Activated CD8-positive, alpha-beta T cell treated with anti-CD3 and anti-CD28 coated beads for 36 hours (primary cell): ENCODE measurements around the gene ATP13A3. TPM values are rescaled to one million over a fixed set of nuclear protein-coding genes. Genes with fewer than 3 reads are reported as not detected.

Experiments used
- ATAC-seq: fragments of 200-7000 bp; cut with Tn5 transposase; one replicate; pipeline ENCODE4 v1.10.0; 2021; ENCODE audit warnings: mild to moderate bottlenecking, moderate library complexity
- CTCF ChIA-PET: fragments of 350-600 bp; sonication (Branson Sonifier 250); formaldehyde crosslinking; loops from one replicate; lab custom pipeline; 2021; ENCODE audit warnings: antibody characterized with exemption; lab: Charles Lee
- POLR2A ChIA-PET: fragments of 350-600 bp; sonication (Branson Sonifier 250); formaldehyde crosslinking; loops from one replicate; lab custom pipeline; 2021; ENCODE audit warnings: antibody characterized with exemption; lab: Charles Lee
- DNase-seq: peaks from one replicate; pipeline ENCODE4 v3.0.0-alpha.2; 2020
- H3K27ac Mint-ChIP-seq: one replicate; pipeline ENCODE4 v1.8.0; 2021; ENCODE audit warnings: mild to moderate bottlenecking, mixed read lengths
- H3K27me3 Mint-ChIP-seq: one replicate; pipeline ENCODE4 v1.8.0; 2021; ENCODE audit warnings: mixed read lengths
- H3K36me3 Mint-ChIP-seq: one replicate; pipeline ENCODE4 v1.8.0; 2021; ENCODE audit warnings: low read depth, mixed read lengths
- H3K4me1 Mint-ChIP-seq: one replicate; pipeline ENCODE4 v1.8.0; 2021; ENCODE audit warnings: low read depth, mixed read lengths
- H3K4me3 Mint-ChIP-seq: one replicate; pipeline ENCODE4 v1.8.0; 2021; ENCODE audit warnings: mild to moderate bottlenecking, moderate library complexity, mixed read lengths
- H3K9me3 Mint-ChIP-seq: one replicate; pipeline ENCODE4 v1.8.0; 2021; ENCODE audit warnings: mixed read lengths
- intact Hi-C: fragments of 100-400 bp; cut with micrococcal nuclease; formaldehyde crosslinking; loops from one replicate; pipeline ENCODE4 v1.10.0; 2022
- total RNA-seq, 2 experiments: library from RNA; stranded (reverse); gene quantifications; one replicate each; pipeline ENCODE4 v1.2.3, GENCODE V29; 2021
- TF ChIP-seq, protein P1 (sequence below): fragments of 200-600 bp; IDR thresholded peaks from one replicate; pipeline ENCODE4 v1.8.0; 2022; ENCODE audit warnings: antibody characterized with exemption, mild to moderate bottlenecking

Gene ATP13A3
- total RNA-seq, 2 experiments from 2014 or later, result 101 to 110 TPM

DNA sequence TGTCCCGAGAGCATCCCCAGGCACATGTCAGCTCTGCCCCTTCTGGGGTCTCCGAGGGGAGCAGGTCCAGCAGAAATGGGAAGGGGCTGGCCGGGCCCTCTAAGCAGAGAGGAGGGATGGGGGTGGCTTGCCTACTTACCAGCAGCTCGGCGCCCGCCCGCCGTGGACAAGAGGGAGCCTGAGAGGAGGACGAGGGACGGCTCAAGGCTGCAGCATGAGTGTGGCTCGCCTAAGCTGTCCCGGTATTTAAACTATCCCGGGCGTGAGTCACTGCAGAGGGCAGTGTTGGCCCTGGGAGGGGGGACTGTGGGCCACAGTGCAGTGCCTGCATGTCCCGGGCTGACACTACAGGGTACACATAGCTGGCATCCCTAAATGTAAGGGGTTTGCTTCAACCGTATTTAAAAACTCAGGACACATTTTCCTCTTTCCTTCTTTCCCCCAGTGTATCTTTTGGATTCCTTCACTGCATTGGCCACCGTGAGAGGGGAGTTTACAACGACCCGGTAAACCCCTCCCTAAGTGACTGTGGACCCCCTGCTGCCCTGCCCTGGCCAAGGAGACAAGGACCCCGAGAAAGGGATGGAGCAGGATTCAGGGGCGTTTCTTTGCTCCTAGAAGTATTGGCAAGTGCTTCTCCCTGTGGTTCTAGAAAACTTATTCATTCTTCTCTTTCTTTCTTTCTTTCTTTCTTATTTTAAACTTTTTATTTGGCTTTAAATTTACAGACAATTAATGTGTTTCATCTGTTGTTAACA is 117.1 kb downstream of the ATP13A3 start, which contains the start of gene LRRC15:
TSS of gene LRRC15 (minus strand) at position 222 of the 758 bp plus-strand sequence. CDS start 8,700 bp downstream, outside the sequence.
- CTCF ChIA-PET, result no interaction called here

DNA sequence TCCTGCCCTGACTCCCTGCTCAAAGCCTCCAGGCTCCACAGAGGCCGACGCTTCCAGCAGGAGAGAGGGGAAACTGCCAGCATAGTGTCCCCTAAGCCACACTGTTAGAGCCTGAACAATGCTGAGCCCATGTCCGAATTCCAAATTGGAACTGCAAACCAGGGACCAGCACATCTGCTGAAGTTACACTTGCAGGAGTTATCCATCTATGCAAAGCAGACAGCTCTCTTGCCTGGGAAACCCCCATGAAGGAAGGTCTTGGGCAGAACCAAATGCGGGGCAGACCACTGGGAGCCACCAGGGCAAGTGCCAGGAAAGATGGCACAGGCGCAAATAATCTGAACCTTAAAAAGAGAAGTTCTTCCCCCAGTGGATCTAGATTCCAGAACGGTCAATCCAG is 117.9 kb downstream of the ATP13A3 start:
- ChIA-PET POLR2A (no interaction called here), CTCF (no interaction called here)
- DNase-seq (no peak), ATAC-seq (no peak)
- Mint-ChIP-seq H3K27ac (no peak overlapping the region), H3K4me1 (no peaks in the 10 kb centered on the region), H3K36me3 (no peaks in the 10 kb centered on the region), H3K4me3 (no peak overlapping the region), H3K9me3 (no peaks in the 10 kb centered on the region), H3K27me3 (peaks cover 23% of the 10 kb centered on the region)
- intact Hi-C loops, result no loop called here
- TF ChIP-seq, protein P1, sequence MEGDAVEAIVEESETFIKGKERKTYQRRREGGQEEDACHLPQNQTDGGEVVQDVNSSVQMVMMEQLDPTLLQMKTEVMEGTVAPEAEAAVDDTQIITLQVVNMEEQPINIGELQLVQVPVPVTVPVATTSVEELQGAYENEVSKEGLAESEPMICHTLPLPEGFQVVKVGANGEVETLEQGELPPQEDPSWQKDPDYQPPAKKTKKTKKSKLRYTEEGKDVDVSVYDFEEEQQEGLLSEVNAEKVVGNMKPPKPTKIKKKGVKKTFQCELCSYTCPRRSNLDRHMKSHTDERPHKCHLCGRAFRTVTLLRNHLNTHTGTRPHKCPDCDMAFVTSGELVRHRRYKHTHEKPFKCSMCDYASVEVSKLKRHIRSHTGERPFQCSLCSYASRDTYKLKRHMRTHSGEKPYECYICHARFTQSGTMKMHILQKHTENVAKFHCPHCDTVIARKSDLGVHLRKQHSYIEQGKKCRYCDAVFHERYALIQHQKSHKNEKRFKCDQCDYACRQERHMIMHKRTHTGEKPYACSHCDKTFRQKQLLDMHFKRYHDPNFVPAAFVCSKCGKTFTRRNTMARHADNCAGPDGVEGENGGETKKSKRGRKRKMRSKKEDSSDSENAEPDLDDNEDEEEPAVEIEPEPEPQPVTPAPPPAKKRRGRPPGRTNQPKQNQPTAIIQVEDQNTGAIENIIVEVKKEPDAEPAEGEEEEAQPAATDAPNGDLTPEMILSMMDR, result no peak

More for the DNA sequence above, 117.1 kb downstream of the ATP13A3 start, which contains the start of gene LRRC15:
- Mint-ChIP-seq H3K27me3 (peaks cover 23% of the 10 kb centered on the region), H3K9me3 (no peaks in the 10 kb centered on the region), H3K27ac (no peak within 1 kb of the TSS), H3K4me1 (no peaks in the 10 kb centered on the region), H3K36me3 (no peaks in the 10 kb centered on the region), H3K4me3 (no peak within 1 kb of the TSS)
- intact Hi-C loops, result no loop called here
- ATAC-seq (no peak), DNase-seq (no peak)
- TF ChIP-seq, protein P1, result no peak
- POLR2A ChIA-PET, result no interaction called here

DNA sequence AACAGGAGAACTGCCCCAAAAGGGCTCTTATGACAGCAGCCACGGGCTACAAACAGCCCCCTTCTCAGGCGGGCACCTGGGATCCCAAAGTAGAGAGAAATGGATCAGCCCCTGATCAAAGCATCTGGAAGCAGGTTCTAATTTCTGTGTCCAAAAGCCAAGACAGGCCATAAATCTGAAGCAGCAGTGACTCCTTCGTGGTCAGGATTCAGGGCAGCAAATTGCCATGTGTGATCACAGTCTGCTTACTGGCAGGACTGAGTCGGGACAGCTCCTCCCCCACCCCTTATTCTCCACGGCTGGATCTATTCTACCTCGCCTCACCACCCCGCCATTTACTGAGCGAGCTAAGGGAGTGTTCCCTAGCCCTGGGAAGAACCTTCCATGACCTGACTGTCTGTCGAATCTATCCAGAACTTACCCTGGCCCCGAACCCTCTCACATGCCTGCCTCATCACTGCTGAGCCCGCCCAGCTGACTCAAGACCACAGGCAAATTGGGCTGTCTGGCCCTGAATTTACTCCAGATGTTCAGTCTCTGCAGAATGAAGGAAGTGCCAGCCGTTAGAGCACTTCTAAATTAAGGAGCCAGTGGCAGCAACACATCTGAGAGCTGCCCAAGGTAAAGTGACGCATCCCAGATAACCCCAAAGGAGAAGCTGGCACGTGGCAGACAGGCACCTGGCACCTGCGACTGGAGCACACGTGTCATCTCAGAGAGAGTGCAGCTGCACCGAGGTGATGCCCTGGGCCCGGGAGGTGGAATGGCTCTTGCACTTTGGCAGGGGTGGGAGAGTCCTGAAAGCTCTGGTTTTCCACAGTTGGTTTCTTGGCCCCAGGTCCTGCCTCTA is 118.6 kb downstream of the ATP13A3 start:
- Mint-ChIP-seq H3K9me3 (no peaks in the 10 kb centered on the region), H3K27me3 (peaks cover 23% of the 10 kb centered on the region), H3K27ac (no peak overlapping the region), H3K4me1 (no peaks in the 10 kb centered on the region), H3K4me3 (no peak overlapping the region), H3K36me3 (no peaks in the 10 kb centered on the region)
- ChIA-PET POLR2A (interaction anchor here (1.1 kb wide), 1 partner anchor 11 kb away, joined by 3 read pairs; no protein-coding TSS in a partner anchor), CTCF (no interaction called here)
- ATAC-seq (no peak), DNase-seq (no peak)
- intact Hi-C loops, result no loop called here
- TF ChIP-seq, protein P1, result no peak

DNA sequence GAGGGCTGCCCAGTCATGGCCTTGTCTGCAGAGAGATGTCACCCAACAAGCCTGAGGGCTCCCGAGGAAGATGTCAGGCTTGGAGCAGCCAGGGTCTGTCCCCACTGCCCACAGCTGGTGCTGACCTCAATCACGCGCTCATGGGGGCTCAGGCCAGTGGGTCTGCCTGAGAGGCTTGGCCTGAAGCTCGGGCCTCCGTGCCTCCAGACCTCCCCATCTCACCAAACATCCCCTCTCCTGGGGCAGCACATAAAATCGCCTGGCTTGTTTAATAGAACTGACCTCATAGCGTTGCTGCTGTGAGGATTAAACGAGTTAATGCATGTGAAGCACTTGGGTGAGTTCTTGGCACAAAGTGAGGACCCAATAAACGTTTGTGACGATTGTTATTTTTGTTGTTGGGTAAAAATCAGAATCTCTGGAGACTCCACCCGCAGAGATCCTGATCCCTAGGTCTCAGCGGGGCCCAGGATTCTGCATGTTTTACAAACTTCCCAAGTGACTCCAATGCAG is 120.8 kb downstream of the ATP13A3 start:
- CTCF ChIA-PET, result interaction anchor here (4.7 kb wide), 1 partner anchor 22 kb away, joined by 22 read pairs; no protein-coding TSS in a partner anchor
- no peaks in the 10 kb centered on the region for H3K9me3 Mint-ChIP-seq
- TF ChIP-seq, protein P1, result no peak
- H3K36me3 Mint-ChIP-seq, result no peaks in the 10 kb centered on the region
- intact Hi-C loops, result no loop called here
- H3K27me3 Mint-ChIP-seq, result peaks cover 21% of the 10 kb centered on the region
- ATAC-seq, result no peak
- H3K4me3 Mint-ChIP-seq, result no peak overlapping the region
- H3K4me1 Mint-ChIP-seq, result no peaks in the 10 kb centered on the region
- POLR2A ChIA-PET, result no interaction called here
- no peak for DNase-seq
- H3K27ac Mint-ChIP-seq, result no peak overlapping the region
